ENCODE measurements around the gene GRID2.

The GRID2 gene

GRCh38 chr4:93178279-93178678 is 874.5 kb downstream of the GRID2 start:
- no peak for DNase-seq (ENCODE audit: extremely low read depth in 1 of 2, low read depth in 1 of 2)

- DNase-seq (ENCODE audit: extremely low read depth in 1 of 2, low read depth in 1 of 2), result no peak
Observed at GRCh38 chr4:93179044-93179443, 875.3 kb downstream of the GRID2 start.

GRCh38 chr4:93182722-93183121 is 879.0 kb downstream of the GRID2 start:
- no peak for DNase-seq (ENCODE audit: extremely low read depth in 1 of 2, low read depth in 1 of 2)

DNA sequence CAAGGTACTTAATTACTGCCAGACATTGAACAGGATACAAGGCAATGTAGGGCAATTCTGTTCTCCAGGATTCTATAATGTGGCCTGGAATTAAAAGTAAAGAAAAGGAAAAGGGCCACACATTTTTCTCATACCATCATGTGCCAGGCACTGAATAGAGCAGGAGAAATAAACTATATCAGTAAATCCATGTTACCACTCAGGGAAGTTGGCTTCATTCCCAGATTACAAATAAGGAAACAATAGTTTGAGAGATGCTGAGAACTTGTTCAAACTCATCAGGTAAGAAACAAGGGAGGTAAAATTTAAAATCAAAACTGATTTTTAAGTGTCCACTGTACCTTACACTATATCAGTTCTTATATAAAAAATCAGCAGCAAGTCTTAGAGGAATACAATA is 879.8 kb downstream of the GRID2 start:
- DNase-seq (ENCODE audit: extremely low read depth in 1 of 2, low read depth in 1 of 2), result no peak

DNA sequence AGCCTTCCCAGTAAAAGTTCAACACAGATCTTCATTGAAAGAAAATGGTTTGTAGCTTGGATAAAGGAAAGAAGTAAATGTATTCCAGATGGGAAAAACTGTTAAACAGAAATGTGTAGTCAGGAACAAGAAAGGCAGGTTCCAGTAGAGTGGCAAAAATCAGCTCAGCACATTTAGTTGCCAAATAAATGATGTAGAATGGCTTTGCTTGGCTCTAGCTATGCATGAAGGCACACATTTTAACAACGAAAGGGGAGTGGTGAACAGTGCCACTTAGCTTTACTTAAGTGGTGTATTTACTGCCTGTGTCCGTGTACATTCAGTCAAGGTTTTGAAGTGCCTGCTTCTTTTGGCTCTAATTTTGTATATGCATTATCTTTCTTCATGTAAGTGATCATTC is 880.3 kb downstream of the GRID2 start:
- no peak for DNase-seq (ENCODE audit: extremely low read depth in 1 of 2, low read depth in 1 of 2)

- DNase-seq (ENCODE audit: extremely low read depth in 1 of 2, low read depth in 1 of 2), result no peak
Observed at GRCh38 chr4:93186846-93187245, 883.1 kb downstream of the GRID2 start.

GRCh38 chr4:93187466-93187865 is 883.7 kb downstream of the GRID2 start:
- DNase-seq (ENCODE audit: extremely low read depth in 1 of 2, low read depth in 1 of 2), result no peak

GRCh38 chr4:93187892-93188291 is 884.1 kb downstream of the GRID2 start:
- DNase-seq (ENCODE audit: extremely low read depth in 1 of 2, low read depth in 1 of 2), result no peak

GRCh38 chr4:93199492-93199891 is 895.7 kb downstream of the GRID2 start:
- no peak for DNase-seq (ENCODE audit: extremely low read depth in 1 of 2, low read depth in 1 of 2)

DNA sequence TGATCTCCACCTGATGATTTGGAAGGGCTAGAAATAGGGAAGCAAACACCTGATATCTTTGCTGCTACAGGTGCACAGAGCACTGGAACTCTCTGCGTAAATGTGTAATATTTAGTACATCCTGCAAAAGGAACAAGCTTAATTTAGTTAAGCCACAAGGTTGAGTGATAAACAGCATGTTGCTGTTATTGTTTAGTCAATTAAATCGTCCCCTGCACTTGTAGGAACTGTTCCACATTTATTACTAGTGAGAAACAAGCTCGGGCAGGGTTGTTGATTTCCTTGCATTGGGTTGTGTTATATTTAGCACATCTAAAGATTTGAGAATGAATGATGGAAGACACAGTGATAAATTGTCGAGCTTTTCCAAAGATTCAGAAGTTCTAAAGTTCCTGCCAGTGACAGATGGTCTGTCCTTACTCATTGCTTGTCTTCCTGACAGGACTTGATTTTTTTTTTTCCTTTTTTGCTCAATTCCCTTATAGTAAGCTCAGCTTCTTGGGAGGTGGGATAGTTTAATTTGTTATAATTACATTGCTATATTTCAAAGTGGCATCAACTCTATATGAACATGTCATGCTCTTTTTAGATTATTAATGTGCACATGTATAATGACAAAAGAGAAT is 897.8 kb downstream of the GRID2 start:
- no peak for DNase-seq (ENCODE audit: extremely low read depth in 1 of 2, low read depth in 1 of 2)

DNA sequence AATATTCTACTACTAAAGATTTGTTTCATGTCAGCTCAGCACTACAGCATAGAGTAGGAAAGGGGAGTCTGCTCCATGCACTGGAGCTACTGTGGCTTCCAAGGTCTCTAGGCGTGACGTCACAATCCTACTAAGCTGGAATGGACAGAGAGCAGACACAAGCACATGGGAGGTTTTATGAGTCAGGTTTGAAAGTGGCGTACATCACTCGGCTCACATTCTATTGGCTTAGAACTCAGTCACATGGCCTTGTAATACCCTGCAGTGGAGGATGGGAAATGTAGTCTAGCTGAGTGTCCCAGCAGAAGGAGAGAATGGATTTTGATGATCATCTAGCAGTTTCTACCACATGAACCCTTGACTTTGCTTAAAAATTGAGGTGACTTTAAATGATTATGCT is 899.9 kb downstream of the GRID2 start:
- DNase-seq (ENCODE audit: extremely low read depth in 1 of 2, low read depth in 1 of 2), result no peak

DNA sequence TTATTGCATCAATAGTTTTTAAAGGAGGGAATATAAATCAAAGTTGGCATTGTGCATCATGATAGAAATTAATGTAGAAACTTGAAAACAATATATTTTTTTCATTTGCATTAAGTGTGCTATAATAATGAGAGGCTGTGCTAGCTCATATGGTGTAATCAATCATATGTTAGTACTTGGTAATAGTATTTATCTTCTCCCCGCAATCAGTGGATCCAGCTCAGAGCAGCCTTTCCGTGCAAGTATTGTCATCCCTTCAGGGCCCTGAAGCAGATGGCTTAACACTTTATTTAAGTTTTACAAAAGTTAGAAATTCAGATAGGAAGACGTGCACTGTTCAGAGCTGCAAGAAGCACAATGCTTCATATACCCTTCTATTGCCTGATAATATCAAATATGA is 908.5 kb downstream of the GRID2 start:
- no peak for DNase-seq (ENCODE audit: extremely low read depth in 1 of 2, low read depth in 1 of 2)

- no peak for DNase-seq (ENCODE audit: extremely low read depth in 1 of 2, low read depth in 1 of 2)
Observed at GRCh38 chr4:93216646-93217045, 912.9 kb downstream of the GRID2 start.

- no peak for DNase-seq (ENCODE audit: extremely low read depth in 1 of 2, low read depth in 1 of 2)
Observed at GRCh38 chr4:93217431-93217830, 913.7 kb downstream of the GRID2 start.

DNA sequence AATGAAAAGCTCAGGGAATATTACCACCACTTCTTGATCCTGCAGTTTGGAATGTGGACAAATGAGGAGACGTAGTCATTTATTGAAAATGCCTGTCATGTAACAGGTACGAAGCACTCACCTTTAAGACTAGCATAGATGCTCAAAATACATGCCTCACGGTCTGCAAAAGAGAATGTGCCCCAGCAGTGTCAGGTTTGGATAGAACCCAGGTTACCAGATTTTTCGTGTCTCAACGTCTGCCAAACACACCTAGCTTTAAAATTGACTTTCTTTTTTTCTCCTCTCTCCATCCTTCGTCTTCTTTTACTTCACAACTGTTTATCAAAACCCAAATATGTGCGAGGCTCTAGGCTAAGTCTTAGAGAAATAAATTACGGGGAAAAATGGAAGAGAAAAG is 918.0 kb downstream of the GRID2 start:
- no peak for DNase-seq (ENCODE audit: extremely low read depth in 1 of 2, low read depth in 1 of 2)

DNA sequence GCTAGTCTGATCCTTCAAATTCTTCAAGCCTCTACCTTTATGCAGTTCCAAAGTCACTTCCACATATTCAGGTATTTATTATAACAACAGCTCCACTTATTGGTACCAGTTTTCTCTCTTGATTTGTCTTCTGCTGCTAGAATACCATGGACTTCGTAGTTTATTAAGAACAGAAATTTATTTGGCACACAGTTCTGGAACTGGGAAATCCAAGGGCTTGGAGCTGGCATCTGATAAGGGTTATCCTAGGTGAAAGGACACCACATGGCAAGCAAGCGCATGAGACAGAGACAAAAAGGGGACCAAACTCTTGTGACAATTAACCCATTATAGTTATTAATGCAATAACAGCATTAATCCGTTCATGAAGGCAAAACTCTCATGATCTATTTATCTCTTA is 924.3 kb downstream of the GRID2 start:
- DNase-seq (ENCODE audit: extremely low read depth in 1 of 2, low read depth in 1 of 2), result no peak

DNA sequence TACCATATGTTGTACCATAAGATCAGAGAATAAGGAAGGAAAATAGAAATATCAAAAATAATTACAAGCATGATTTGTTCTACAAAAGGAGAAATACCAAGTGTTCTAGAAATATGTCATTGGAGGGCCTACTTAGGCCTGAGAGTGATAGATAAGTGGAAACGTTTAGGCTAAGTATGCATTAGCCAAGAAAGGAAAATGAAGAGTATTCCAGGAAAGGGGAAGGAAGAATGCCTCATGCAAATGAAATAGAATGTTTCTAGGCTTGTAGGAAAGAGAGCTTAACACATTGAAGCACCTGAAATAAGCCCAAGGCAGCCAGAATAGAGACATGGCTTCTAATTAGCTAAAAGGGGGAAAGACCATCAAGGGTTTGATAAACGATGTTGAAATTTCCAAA is 929.1 kb downstream of the GRID2 start:
- no peak for DNase-seq (ENCODE audit: extremely low read depth in 1 of 2, low read depth in 1 of 2)

- DNase-seq (ENCODE audit: extremely low read depth in 1 of 2, low read depth in 1 of 2), result no peak
Observed at GRCh38 chr4:93237521-93237920, 933.8 kb downstream of the GRID2 start.

GRCh38 chr4:93243262-93243661 is 939.5 kb downstream of the GRID2 start:
- DNase-seq (ENCODE audit: extremely low read depth in 1 of 2, low read depth in 1 of 2), result no peak

DNA sequence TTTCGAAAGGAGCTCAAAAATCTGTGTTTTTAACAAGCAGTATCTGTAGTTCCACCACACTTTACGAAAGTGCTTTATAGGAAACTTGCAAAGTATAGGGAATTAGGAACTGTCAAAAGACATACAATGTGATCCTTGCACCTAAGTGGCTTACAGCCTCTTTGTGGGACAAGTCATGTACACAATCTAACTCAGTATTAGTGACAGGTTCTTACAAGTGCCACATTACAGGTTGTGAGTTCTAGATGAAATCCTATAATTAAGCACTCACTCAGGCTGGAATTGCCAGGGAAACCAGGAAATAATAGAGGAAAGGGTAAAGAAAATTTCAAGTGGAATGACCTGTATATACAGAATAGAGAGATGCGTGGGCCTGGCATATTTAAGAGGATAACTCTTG is 957.4 kb downstream of the GRID2 start:
- no peak for DNase-seq (ENCODE audit: extremely low read depth in 1 of 2, low read depth in 1 of 2)

DNA sequence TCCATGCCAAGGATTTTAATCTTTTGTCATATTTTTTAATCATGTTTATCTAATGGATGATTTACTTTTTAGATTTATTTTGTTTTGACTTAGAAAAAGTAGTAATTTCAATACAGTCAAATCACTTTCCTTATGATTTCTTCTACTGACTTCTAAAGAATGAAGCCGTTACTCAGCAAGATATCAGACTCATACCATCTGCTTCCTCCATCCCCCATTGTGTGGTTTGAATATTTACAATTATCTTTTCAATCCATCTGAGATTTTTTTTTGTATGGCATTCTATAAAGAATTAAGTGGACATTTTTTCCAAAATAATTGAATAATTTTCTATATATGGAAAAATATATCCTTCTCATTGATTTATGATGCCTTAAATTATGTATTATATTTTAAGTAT is 959.4 kb downstream of the GRID2 start:
- no peak for DNase-seq (ENCODE audit: extremely low read depth in 1 of 2, low read depth in 1 of 2)

DNA sequence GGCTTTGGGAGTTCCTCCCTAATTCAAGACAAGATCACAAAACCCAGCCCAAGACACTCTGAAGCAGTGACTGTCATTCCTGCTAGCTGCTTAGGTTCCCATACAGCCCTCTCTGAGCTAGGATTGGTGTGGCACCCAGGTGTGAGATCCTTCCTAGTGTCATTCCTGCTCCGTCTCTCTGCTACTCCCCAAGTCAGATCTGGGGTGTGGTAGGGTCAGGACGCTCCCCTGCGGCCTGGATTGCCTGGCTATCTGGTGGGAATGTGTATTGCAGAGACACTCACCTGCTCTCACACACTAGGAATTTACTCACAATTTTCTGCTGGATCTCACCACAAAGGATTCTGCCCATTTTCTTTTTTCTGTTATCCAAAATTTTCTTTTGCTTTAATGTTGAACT is 964.0 kb downstream of the GRID2 start:
- DNase-seq (ENCODE audit: extremely low read depth in 1 of 2, low read depth in 1 of 2), result no peak

DNA sequence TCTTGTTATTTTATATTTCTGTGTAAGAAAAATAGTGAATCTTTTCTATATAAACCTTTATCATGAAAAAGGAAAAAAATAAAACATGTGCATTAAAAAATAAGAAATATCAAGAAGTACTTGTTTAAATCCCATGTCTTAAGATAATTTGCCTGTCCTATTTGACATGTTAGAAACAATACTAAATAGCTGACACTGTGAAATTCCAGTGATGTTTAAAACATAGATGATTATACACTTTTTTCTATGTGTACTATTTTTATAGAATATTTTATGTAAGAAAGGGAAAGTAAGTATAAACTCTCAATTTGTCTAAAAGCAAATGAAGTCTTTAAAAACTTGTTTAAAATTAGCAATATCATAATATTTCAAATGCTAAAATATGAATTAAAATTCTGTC is 981.6 kb downstream of the GRID2 start:
- DNase-seq (ENCODE audit: extremely low read depth in 1 of 2, low read depth in 1 of 2), result no peak

DNA sequence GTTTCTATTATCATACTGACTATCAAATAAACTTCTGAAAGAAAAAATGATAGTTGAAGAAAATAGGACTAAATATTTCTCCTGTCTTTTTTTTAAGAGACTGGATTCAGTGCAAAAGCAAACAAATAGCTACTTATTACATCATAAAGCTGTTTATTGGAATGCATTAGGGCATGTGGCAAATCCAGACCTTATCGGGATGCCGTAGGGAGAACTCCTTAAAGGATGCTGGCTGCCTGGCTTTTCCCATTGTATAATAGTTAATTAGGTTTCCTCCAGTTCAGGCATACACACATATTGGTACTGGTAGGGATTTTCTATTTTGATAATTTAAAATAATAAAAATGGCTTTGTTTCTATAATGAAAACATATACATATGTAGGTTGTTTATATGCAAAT is 985.5 kb downstream of the GRID2 start:
- no peak for DNase-seq (ENCODE audit: extremely low read depth in 1 of 2, low read depth in 1 of 2)

All from stimulated activated CD8-positive, alpha-beta memory T cell treated with anti-CD3 and anti-CD28 coated beads, Interleukin-7, amount 100 ng/mL, for 48 hours (primary cell).